NCI-H748 treated with DMSO at 0.1 percent for 48 hours (cell line): ENCODE measurements around the gene SAC3D1.
"Not testable (repeated sequence)": the region's sequence is repeated elsewhere in the genome, so short reads cannot be mapped to it uniquely, and the experiment has no call there.

Experiments used
- DNase-seq: peaks from one replicate; lab custom pipeline; 2025; lab: John Stamatoyannopoulos, UW

The SAC3D1 gene

DNA sequence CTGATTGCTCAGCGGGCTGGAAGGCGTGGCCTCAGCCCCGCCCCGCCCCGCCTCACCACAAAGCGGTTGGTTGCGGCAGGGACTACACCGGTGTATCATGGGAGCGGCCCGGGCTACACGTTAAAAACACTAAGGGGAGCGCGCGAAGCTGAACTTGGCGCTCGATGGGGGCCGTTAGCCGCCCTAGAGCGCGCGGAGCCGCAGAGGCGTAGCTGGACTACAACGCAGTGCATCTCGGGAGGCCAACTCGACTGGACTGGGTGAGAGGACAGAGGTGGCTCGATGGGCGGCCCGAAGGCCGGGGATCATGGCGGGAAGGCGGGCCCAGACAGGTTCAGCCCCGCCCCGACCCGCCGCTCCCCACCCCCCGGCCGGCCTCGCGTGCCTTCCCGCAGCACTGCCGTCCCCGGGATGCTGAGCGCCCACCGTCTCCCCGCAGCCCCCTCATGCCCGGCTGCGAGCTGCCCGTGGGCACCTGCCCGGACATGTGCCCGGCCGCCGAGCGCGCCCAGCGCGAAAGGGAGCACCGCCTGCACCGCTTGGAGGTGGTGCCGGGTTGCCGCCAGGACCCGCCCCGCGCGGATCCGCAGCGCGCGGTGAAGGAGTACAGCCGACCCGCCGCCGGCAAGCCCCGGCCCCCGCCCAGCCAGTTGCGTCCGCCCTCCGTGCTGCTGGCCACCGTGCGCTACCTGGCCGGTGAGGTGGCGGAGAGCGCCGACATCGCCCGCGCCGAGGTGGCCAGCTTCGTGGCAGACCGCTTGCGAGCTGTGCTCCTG lies at the start of gene SAC3D1:
SAC3D1 (plus strand) TSS at position 364 of the 776 bp plus-strand sequence; CDS start at position 447, 83 bp downstream.
- peak; percentile 90 for DNase-seq

DNA sequence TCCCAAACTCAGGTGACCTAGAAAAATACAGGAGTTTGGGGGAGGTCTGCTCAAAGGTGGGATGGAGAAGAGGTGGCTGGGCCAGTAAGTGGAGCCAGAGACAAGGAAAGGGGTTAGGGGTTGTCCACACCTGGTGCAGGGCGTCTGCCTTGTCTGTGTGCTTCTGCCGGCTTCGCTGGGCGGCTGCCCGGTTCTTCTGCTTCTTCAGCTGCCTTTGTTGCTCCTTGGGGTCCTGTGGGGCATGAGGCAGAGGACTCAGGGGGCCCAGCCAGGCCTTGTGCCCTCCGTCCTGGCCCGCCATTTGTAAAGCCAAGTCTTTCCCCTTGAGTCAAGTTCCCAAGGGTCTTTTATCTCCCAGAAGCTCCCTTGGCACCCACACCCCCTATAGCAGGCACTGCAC lies 46.7 kb upstream of the SAC3D1 start:
- no peak for DNase-seq

DNA sequence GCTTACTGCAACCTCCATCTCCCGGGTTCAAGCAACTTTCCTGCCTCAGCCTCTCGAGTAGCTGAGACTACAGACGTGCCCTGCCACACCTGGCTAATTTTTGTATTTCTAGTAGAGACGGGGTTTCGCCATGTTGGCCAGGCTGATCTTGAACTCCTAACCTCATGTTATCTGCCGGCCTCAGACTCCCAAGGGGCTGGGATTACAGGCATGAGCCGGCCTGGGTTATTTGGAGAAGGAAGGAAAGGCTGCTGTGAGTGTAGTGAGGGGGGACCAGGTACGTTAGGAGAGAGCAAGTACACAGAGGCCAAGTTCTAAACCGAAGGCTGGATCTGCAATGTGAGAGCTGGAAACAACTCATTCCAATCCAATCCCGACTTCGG lies 44.7 kb upstream of the SAC3D1 start:
- DNase-seq: no peak

DNA sequence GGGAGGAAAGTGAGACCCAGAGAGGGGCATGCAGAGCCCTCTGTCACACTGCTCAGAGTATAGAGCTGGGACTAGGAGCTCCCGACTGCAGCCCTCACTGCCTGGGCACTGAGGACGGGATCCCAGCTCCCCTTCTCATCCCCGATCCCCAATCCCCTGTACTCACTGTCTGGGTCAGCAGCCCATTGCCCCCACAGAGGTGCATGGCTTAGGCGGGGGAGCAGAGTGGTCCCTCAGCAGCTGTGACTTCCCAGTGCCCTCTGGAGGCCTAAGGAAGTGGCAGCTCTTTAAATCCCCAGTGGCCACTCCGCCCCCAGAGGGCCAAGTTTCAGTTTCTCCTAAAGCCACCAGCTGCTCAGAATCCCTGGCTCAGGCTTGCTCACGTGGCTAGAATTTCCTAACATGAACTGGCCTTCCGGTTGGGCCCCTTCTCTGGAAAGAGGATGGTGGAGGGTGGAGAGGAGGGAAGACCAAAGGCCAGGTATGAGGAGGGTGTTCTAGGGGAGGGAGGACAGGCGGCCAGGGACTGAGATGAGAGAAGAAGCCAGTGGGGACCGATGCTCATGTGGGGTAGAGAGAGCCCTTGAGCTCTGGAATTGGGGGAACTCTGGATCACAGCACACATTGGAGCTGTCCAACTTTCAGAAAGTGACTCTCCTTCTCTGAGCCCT lies 44.2 kb upstream of the SAC3D1 start, which contains the start of gene BATF2:
BATF2 (minus strand) TSS at position 262 of the 671 bp plus-strand sequence; CDS start at position 205, 57 bp downstream.
- no peak for DNase-seq

DNA sequence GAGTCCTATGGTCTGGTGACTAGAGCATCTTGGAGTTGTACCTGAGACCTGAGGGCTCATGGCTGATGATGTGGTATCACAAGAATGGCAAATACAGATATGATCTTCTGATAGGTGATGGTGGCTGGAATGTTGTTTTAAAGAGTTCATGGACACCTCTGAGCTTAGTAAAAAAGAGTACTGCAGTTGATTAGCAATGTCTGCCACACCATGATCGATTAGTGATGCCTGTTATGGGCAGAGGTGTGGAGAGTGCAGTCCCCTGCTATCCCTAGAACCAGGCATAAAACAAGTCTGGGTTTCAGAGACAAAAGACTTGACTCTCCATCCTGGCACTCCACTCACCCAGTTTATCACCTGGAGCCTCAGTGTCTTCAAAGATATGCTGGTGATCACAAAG lies 42.9 kb upstream of the SAC3D1 start:
- no peak for DNase-seq

DNA sequence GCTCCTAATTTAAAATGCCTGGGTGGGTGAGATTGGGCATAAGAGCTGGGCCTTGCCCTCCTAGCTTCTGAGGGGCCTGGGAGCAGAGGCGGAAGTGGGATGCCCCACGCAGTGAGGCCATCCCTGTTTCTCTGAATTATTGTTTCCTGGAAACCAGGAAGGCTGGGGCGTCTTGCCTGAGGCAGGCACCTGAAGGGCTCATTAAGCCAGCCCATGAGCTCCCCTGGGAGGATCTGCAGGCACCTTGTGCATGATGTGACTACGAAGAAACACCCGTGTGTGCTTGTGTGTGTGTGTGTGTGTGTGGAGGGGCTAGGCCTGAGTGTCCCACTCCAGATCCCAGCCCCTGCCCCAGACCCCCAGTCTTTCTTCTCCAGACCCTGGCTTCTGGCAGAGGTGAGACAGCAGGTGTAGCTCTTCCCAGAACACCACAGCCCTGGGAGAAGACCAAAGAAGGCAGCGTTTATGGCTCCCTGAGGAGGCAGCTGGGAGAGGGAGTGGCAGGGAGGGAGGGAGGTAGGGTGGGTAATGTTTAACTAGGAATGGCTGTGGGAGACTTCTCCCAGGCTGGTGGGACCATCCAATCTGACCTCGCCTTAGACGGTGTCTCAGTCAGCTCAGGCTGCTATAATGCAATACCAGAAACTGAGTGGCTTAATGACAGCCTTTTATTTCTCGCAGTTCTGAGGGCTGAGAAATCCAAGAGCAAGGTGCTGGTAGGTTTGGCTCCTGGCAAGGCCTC lies 42.1 kb upstream of the SAC3D1 start:
- no peak for DNase-seq

DNA sequence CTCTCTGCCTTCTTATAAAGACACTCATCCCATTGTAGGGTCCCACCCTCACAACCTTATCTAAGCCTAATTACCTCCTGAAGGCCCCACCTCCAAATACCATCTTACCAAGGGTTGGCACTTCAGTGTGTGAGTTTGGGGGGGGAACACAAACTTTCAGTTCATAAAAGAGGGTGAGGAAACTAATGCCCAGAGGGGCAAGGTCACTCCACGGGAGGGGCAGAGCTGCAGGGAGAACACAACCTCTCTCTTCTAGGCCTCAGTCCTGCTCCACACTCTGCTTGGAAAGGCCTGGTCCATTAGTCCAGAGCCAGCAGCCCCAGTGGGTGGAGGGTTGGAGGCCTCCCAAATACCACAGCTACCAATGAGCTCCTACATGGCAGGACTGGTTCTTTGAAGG lies 41.5 kb upstream of the SAC3D1 start:
- no peak for DNase-seq

DNA sequence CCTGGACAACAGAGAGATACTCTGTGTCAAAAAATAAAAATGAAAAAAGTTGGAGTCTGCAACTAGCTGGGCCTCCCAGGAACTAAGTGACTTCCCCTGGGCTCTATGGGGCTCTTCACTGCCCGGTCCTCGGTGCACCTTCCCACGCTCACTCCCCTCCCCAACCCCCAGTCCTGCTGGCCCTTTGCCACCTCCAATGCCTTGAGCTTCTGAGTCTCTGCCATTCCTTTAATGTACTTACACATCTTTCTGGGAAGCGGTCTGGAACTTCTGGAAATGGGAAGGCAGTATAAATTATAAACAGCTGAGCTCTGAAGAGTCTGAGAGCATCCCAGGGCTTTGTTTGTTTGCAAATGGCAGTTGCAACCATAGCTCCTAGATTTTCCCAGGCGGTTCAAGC lies 38.3 kb upstream of the SAC3D1 start:
- DNase-seq: no peak

DNA sequence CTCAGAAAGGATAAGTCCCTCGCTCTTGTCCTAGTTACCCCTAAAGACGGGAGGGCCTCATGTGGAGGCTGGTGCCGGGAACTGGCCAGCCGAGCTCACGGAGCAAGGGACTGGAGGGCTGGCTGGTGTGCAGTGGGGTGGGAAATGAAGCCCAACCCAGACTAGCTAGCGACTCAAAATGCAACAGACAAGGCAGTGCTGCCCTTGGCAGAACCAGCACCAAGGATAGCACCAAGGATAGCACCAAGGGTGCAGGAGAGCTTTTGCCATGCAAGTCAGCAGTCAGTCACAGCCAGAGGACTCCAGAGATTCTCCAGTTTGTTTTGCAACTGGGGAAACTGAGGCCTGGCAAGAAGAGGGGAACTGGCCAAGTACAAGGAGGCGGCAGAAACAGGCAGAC lies 37.7 kb upstream of the SAC3D1 start:
- no peak for DNase-seq

DNA sequence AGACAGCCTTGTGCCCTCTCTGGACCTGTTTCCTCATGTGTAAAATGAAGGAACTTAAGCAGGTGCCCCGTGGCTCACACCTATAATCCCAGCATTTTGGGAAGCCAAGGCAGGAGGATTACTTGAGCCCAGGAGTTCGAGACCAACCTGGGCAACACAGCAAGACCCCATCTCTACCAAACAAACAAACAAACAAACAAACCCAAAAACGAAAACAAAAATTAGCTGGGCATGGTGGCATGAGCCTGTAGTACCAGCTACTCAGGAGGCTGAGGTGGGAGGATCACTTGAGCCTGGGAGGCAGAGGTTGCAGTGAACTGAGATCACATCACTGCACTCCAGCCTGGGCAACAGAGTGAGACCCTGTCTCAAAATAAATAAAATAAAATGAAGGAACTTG lies 37.0 kb upstream of the SAC3D1 start:
- not testable (repeated sequence) for DNase-seq

DNA sequence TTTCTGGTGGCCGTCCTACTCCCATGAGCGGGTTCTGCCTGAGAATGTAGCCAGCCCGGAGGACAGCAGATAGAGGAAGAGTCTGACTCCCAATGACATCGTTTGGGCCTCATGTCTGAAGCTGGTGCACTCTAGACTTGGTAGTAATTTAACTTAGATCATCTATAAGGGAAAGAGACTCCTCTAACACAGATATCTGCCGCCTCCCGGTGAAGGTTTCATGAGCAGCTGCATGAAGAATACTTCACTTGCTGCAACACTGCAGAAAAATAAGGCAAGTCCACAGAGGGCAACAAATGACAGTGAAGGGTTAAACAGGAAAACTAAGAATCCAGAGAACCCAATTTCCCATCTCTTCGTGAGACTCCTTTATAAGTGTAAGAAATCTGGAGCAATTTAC lies 33.0 kb upstream of the SAC3D1 start:
- no peak for DNase-seq

DNA sequence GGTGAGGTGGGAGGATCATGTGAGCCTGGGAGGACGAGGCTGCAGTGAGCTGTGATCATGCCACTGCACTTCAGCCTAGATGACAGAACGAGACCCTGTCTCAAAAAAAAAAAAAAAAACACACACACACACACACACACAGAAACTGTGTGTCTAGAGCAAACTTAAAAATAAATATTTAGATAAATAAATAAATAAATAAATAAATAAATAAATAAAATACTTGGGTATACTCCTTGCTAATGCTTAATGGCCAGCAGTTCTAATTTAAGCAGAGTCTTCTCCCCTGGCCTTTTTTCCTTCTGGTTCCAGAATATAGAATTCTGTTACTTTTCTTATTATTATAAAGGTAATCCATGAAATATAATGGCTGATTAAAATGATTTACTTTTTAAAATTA lies 32.1 kb upstream of the SAC3D1 start:
- DNase-seq: no peak

DNA sequence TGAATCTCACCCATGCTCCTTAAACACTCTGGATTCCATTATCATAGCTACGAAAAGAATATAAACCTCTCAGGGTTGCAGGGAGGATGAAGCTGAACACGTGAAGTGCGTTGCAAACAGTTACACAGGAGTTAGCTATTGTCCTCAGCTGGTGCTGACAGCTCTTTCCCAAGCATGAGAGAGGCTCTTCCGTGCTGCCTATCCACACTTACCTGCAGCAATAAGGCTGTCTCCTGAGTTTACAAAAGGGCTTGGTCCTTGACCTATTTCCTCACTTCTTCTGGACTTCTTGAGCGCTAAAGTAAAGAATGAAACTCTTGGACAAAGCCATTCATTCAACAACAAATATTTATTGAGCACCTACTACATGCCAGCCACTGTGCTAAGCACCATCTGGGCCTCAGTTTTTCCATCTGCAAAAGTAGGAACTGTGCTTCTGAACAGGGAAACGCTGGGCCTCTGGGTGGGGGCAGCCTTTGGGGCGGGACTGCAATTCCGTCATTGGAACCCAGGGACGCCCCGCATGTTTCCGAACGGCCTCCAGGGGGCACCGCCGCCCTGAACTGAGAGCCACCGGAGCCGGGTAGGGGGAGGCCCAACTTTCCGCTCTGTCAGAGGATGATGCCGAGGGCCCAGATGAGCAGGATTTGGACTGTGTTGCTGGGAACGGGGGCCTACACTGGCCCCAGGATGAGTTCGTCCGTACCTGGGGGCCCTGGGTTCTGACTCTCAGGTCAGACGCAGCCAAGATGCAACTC lies 27.7 kb upstream of the SAC3D1 start:
- DNase-seq: peak; percentile 64

DNA sequence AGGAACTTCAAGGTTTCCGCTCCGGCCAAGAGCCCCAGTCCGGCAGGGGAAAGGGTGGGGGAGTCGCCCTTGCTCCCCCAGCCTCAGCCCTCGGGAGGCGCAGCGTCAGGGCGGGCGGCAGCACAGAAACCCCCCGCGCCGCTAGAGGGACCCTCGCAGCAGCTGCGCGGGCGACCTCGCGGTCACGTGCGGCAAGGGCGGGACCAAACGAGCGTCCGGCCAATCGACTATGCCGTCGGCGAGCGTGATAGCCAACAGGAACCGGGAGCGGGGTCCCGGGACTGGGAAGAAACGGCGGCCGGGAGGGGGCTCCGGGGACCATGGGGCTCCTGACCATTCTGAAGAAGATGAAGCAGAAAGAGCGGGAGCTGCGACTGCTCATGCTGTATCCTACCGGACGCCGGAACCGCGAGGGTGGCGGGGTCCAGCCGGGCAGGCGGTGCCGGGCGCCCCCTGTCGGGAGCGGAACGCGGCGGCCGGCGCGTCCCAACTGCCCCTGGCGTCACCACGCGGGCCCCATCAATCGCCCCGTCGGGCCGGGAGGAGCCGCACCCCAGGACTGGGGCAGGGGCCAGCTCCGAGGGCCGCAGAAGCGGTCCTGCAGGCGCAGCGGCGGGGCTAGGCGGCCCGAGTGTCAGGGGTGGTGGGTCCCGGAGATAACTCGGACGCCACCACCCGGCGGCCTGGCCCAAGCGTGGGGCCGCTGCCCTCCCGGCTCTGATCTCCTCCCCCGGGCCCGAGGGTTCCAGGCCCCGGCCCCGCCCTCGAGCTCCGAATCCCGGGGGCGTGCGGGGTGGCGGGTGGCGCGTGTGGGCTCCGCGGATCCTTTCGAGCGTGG lies 26.9 kb upstream of the SAC3D1 start, which contains the start of gene ARL2:
ARL2 (plus strand) TSS at position 273 of the 838 bp plus-strand sequence; CDS start at position 321, 48 bp downstream.
- DNase-seq: peak; percentile 66

DNA sequence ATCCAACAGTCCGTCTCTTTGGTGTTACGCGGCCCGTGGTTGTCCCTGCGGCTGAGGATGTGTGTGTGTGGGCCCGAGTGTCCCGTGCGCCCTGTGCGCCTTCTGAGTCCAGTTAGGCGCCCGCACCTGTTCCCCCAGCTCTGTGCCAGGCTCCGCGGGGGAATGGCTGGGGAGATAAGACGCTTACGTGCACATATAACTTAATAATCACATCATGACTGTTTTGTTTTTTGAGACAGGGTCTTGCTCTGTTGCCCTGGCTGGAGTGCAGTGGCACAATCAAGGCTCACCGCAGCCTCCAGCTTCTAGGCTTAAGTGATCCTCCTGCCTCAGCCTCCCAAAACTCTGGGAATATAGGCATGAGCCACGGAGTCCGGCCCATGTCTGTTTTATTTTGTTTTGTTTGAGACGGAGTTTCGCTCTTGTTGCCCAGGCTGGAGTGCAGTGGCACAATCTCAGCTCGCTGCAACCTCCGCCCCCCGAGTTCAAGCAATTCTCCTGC lies 26.2 kb upstream of the SAC3D1 start:
- DNase-seq: no peak

DNA sequence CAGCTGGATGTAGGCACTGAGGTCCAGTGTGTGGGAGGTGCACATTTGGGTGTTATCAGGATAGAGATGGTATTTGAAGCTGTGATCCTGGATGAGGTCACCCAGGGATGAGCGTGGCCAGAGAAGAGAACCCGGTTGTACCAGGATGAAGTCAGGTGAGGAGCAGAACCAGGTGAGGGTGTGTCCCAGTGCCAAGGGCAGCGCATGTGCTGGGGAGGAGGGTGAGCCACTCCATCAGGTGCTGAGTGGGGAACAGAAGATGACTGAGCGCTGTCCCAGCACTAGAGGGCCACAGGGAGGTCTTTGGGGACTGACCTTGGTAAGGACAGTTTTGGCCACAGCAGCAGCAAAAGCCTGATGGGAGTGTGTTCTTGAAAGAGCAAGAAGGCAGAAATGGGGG lies 24.3 kb upstream of the SAC3D1 start:
- DNase-seq: no peak

DNA sequence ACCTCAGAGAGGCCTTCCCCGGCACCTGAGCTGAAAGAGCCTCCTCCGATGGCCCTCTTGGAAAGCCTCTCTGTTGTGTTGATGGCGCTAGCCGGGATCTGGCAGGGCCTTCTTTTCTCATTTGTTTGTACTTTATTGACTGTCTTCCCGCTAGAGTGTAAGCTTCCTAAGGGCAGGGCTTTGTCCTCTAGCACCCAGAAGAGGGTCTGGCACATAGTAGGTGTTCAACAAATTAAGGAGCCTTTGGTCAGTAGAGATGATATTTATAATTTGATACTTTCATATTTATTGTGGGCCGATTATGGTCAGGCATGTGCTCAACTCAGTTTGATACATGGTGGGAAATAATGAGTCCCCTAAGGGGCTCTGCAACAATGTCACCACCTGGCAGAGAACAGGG lies 23.1 kb upstream of the SAC3D1 start:
- no peak for DNase-seq

DNA sequence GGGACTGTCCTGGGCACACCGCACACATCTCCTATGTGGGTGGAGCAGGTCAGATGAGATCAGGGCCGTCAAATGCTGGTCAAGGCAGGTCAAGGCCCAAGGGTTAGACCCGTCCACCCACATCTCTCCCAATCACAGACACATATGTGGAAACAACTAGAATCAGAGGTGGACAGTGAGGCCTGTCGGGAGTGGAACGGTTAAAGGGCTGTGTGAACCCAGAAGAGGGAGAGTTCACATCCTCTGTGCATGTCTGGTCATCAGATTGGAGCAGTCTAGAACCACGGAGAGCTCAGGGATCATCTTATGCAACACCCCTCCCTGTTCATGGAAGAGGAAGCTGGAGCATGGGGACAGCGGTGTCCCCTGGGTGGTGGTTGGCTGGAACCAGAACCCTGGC lies 21.2 kb upstream of the SAC3D1 start:
- no peak for DNase-seq

DNA sequence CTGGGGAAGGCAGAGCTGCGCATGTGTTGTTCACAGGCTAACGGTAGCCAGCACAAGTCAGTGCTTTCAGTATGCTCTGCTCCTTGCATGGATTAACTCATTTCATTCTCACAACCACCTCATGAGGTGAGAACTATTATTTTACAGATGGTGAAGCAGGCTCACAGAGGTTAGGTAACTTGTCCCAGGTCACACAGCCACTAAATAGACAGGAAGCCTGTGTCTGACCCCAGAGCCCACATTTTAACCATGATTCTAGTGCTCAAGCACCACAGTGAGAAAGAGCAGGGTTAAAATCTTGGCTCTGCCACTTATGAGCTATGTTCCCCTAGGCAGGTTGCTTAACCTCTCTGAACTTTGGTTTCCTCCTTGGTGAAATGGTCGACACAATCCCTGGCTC lies 20.0 kb upstream of the SAC3D1 start:
- no peak for DNase-seq

DNA sequence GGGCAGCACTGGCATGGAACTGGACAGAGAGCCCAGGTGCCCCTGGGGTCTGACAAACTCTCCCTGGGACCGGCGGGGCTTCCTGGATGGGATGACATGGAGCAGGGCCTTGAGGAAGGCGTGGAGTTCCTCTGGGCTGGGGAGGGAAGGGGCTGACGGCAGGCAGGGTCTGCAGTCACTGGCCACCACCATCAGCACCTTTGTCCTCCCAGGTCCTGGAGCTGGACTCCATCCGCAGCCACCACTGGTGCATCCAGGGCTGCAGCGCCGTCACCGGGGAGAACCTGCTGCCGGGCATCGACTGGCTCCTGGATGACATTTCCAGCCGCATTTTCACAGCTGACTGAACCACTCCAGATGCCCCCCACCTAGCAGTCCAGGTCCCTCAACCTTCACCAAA lies 19.5 kb upstream of the SAC3D1 start:
- DNase-seq: no peak

DNA sequence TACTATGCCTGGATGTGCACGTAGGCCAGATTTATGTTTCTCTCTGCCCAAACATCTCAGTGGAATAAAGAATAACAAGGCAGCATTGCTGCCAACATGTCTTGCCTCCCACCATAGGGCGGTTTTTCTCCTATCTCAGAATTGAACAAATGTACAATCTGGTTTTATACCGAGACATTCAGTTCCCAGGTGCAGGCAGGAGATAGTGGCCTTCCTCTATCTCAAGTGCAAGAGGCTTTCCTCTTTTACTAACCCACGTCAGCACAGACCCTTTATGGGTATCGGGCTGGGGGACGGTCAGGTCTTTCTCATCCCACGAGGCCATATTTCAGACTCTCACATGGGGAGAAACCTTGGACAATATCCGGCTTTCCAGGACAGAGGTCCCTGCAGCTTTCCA lies 17.5 kb upstream of the SAC3D1 start:
- DNase-seq: not testable (repeated sequence)
